Lower leg skin (tissue), 3 donors: ENCODE data around the gene PLEKHA6.

Source experiments
- CTCF ChIP-seq, 3 donors: fragments of 450-650 bp; IDR thresholded peaks; one replicate each; pipeline ENCODE4 v1.5.1; 2016; ENCODE audit warnings: antibody characterized with exemption in 3 of 3, mild to moderate bottlenecking in 3 of 3, moderate library complexity in 2 of 3
- POLR2A ChIP-seq, 2 donors: fragments of 450-650 bp; IDR thresholded peaks; one replicate each; pipeline ENCODE4 v1.6.1; 2016 to 2017; ENCODE audit warnings: antibody characterized with exemption in 2 of 2, mild to moderate bottlenecking in 1 of 2, moderate library complexity in 1 of 2

GRCh38 chr1:204207136-204207616 lies 152.6 kb downstream of the PLEKHA6 start:
- TF ChIP-seq POLR2A (IDR thresholded peaks at IDR 0.05) (no peak), CTCF (IDR thresholded peaks at IDR 0.05) (peak in 1 of 3 donors; percentile 70)
